ENCODE results near the gene SPATS2L. TPM values are rescaled to one million over a fixed set of nuclear protein-coding genes. Genes with fewer than 3 reads are reported as not detected.

The SPATS2L gene
- total RNA-seq, 4 donors from 2014 or later = 33.4 to 236 (median 159) TPM

DNA sequence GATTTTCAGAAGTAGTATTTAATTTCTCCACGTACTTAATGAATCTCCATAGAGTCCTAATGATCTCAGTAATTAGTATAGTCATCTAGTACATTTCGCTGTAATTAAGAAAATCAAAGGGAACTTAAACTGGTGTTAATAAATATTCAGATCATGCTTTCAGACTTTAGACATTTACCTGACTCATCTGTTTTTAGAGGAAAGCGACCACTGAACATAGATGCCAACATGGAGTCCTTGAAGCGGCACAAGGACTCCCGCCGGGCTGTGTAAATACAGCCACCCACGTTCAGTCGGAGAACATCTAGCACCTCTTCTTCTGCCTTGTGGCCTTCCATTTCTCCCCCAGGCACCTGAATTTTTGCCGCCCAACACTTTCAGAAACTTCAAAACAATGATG, 200.2 kb downstream of the SPATS2L start:
- no peak for DNase-seq
- no peak overlapping the region for H3K4me3 ChIP-seq
- TF ChIP-seq EP300 (IDR thresholded peaks at IDR 0.05; ENCODE audit: low read depth) (no peak), POLR2A (IDR thresholded peaks at IDR 0.05) (no peak), POLR2AphosphoS5 (IDR thresholded peaks at IDR 0.05) (no peak)
- TF ChIP-seq, protein P1, sequence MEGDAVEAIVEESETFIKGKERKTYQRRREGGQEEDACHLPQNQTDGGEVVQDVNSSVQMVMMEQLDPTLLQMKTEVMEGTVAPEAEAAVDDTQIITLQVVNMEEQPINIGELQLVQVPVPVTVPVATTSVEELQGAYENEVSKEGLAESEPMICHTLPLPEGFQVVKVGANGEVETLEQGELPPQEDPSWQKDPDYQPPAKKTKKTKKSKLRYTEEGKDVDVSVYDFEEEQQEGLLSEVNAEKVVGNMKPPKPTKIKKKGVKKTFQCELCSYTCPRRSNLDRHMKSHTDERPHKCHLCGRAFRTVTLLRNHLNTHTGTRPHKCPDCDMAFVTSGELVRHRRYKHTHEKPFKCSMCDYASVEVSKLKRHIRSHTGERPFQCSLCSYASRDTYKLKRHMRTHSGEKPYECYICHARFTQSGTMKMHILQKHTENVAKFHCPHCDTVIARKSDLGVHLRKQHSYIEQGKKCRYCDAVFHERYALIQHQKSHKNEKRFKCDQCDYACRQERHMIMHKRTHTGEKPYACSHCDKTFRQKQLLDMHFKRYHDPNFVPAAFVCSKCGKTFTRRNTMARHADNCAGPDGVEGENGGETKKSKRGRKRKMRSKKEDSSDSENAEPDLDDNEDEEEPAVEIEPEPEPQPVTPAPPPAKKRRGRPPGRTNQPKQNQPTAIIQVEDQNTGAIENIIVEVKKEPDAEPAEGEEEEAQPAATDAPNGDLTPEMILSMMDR (IDR thresholded peaks at IDR 0.05) = no peak
- 83 to 91% methylated on average over 8 to 9 of the region's 9 CpGs for WGBS, 2 donors (ENCODE audit: low coverage in 1 of 2)
- H3K27me3 ChIP-seq = no peaks in the 10 kb centered on the region
- intact Hi-C loops (cut with DNase I; ENCODE audit: low total_unique reads) = no loop called here
- peaks cover 0 to 11% (median 4%) of the 10 kb centered on the region in 4 donors for H3K36me3 ChIP-seq
- in situ Hi-C loops (cut with MboI; ENCODE audit: low pct_ligation_motif_present in 1 of 4, low pct_unique_long_range_greater_than_20kb in 1 of 4, low sequenced_read_pairs in 3 of 4) = no loop called here
- H3K4me1 ChIP-seq = peaks cover 4 to 30% (median 13%) of the 10 kb centered on the region in 4 donors
- H3K9me3 ChIP-seq = no peaks in the 10 kb centered on the region
- H3K27ac ChIP-seq = peak overlapping the region in 1 of 4 donors; percentile 20

DNA sequence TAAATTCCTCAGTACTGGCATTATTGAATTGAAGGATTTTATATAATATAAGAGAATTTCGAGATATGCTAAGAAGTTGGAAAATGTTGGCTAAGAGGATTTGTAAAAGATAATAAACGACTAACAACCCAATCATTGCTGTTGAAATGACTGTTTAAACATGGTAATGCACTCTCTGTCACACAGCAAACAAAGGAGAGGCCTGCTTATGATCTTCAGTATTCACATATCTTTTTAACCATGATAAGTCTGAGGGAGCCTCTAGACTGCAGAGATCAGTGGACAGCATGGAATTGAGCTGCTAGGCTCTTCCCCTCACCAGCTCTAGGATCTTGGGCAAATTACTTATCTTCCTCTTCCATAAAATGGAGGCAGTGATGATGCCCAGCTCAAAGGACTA, 200.7 kb downstream of the SPATS2L start:
- Histone ChIP-seq H3K4me1 (peaks cover 4 to 30% (median 13%) of the 10 kb centered on the region in 4 donors), H3K27me3 (no peaks in the 10 kb centered on the region), H3K27ac (peak overlapping the region in 1 of 4 donors; percentile 20), H3K9me3 (no peaks in the 10 kb centered on the region), H3K4me3 (no peak overlapping the region), H3K36me3 (peaks cover 0 to 11% (median 4%) of the 10 kb centered on the region in 4 donors)
- no peak for DNase-seq
- TF ChIP-seq EP300 (IDR thresholded peaks at IDR 0.05; ENCODE audit: low read depth) (no peak), POLR2AphosphoS5 (IDR thresholded peaks at IDR 0.05) (no peak)
- intact Hi-C loops (cut with DNase I; ENCODE audit: low total_unique reads) = no loop called here
- WGBS, 2 donors (ENCODE audit: low coverage in 1 of 2) = 54 to 69% methylated on average over 2 of the region's 2 CpGs
- in situ Hi-C loops (cut with MboI; ENCODE audit: low pct_ligation_motif_present in 1 of 4, low pct_unique_long_range_greater_than_20kb in 1 of 4, low sequenced_read_pairs in 3 of 4) = no loop called here

DNA sequence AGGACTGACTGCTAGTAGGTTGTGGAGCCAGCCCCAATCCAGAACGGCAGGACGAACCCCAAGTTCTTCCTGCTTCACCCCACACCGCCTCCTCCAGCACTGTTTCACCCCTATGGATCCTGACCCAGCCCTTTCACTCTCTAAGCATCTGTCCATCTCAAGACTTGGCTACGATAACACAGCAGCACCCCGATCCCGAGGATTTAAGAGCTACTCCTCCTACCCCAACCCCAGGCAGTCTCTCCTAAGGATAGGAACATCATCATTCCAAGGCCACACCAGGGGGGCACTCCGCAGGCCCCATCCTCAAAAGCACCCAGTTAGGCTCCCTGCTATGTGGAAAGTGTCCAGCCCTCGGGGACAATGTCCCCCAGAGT, 202.7 kb downstream of the SPATS2L start:
- no peak for DNase-seq
- in situ Hi-C loops (cut with MboI; ENCODE audit: low pct_ligation_motif_present in 1 of 4, low pct_unique_long_range_greater_than_20kb in 1 of 4, low sequenced_read_pairs in 3 of 4) = no loop called here
- TF ChIP-seq POLR2AphosphoS5 (IDR thresholded peaks at IDR 0.05) (no peak), POLR2A (IDR thresholded peaks at IDR 0.05) (no peak), EP300 (IDR thresholded peaks at IDR 0.05; ENCODE audit: low read depth) (no peak)
- TF ChIP-seq, protein P1 (IDR thresholded peaks at IDR 0.05) = no peak

DNA sequence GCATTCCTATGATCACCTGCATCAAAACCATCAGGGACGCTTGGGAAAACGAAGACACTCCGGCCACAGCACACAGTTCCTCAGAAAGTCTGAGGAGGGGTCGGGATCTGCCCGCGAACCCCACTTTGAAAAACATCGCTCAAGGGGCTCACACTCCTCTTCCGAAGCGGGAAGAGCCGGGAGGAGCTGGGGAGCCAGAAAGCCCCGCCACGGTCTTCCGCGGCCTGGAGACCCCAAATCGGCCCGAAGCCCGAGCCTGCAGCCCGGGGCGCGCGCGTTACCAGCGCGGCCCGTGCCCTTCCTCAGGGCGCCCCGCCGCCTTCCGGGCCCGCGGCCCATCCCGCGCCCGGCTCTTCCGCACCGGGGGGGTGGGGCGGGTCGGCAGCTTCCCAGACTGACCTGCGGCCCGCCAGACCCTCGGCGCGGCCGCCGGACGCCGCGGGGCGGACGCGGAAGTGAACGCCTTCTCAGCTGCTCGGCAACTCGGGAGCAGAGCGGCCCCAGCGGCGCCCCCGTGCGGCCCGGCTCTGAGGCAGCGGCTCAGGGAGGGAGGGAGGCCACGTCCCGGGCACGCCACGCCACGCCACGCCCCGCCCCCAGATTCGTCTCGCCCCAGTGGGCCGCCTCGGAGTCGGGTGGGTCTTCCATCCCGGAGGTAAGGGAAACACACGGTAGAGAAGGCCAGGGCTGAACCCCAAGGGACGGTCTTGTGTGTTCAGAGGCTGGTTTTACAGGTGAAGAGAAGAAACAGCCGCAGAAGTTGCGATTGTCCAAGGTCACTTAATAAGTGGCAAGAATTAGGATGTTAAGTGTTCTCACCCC, 203.3 kb downstream of the SPATS2L start, which contains the start of gene KCTD18:
Gene KCTD18, minus strand, starts transcription at position 457 of the 822 bp plus-strand sequence. CDS start 3,052 bp downstream, outside the sequence.
- intact Hi-C loops (cut with DNase I; ENCODE audit: low total_unique reads) (no loop called here), in situ Hi-C loops (cut with MboI; ENCODE audit: low pct_ligation_motif_present in 1 of 4, low pct_unique_long_range_greater_than_20kb in 1 of 4, low sequenced_read_pairs in 3 of 4) (no loop called here)
- peak; percentile 62 for TF ChIP-seq POLR2A (IDR thresholded peaks at IDR 0.05)
- TF ChIP-seq POLR2AphosphoS5 (IDR thresholded peaks at IDR 0.05) = peak; percentile 79 to 92 (median 91)
- TF ChIP-seq, protein P1 (IDR thresholded peaks at IDR 0.05) = peak; percentile 42 to 90 (median 82)
- no peak for TF ChIP-seq EP300 (IDR thresholded peaks at IDR 0.05; ENCODE audit: low read depth)
- H3K9me3 ChIP-seq = no peaks in the 10 kb centered on the region
- peak within 1 kb of the TSS; percentile 62 to 97 (median 86) for H3K4me3 ChIP-seq
- no peaks in the 10 kb centered on the region for H3K27me3 ChIP-seq
- H3K27ac ChIP-seq = peak within 1 kb of the TSS; percentile 86 to 94 (median 90)
- H3K36me3 ChIP-seq = no peaks in the 10 kb centered on the region
- 0% methylated on average over 1 to 21 of the region's 78 CpGs for whole genome bisulfite sequencing, 2 donors (ENCODE audit: low coverage in 1 of 2)
- DNase-seq = peak; percentile 95
- peaks cover 4 to 30% (median 13%) of the 10 kb centered on the region in 4 donors for H3K4me1 ChIP-seq

More for the DNA sequence above, 202.7 kb downstream of the SPATS2L start:
- Histone ChIP-seq H3K36me3 (peaks cover 0 to 5% (median 2%) of the 10 kb centered on the region in 4 donors), H3K9me3 (no peaks in the 10 kb centered on the region), H3K4me3 (peak overlapping the region; percentile 62 to 97 (median 86)), H3K27ac (peak overlapping the region; percentile 86 to 94 (median 90)), H3K4me1 (peaks cover 4 to 30% (median 13%) of the 10 kb centered on the region in 4 donors), H3K27me3 (no peaks in the 10 kb centered on the region)
- WGBS, 2 donors (ENCODE audit: low coverage in 1 of 2) = 13% methylated on average over 8 of the region's 8 CpGs; no CpG with 5 or more reads in 1 of the 2 donors
- intact Hi-C loops (cut with DNase I; ENCODE audit: low total_unique reads) = no loop called here
